Stimulated activated CD4-positive, alpha-beta T cell treated with anti-CD3 and anti-CD28 coated beads, Interleukin-12 subunit alpha, Interleukin-12 subunit beta, amount 100 ng/mL, for 48 hours (primary cell): ENCODE results near the gene LRRC28.

Experiments
- DNase-seq, 3 donors: peaks; one replicate each; pipeline ENCODE4 v3.0.0-alpha.2; 2020; ENCODE audit warnings: low read depth in 2 of 3, low spot score in 1 of 3

LRRC28 gene

GRCh38 chr15:99433757-99434450, 182.6 kb downstream of the LRRC28 start:
- DNase-seq, result no peak

DNA sequence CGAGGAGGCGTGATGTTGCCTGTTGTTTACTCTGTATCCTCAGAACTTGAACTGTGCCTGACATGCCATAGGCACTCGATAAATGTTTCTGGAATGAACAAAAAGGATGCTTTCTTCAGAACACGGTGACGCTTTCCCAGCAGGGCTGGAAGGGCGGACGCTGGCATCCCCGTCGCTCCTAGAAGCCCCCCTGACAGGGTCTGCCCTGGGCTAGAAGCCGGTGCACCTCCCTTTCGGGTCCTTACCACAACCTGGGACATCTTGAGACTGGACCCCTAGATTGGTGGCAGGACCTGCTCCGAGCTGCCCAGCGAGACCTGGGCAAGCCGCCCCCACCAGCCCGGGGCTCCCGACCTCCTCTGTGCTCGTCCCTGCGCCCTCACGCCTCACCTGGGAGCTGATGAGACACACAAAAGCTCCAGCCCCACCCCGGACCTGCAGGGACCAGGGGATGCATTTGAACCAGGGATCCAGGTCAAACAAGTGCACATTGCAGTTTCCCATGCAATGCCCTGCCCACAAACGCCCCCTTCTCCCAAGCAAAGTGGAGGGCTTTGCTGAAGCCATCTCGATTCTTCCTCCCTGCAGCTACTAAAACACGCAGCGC, 183.3 kb downstream of the LRRC28 start:
- no peak for DNase-seq

- no peak for DNase-seq
Observed at GRCh38 chr15:99435113-99435695, 183.9 kb downstream of the LRRC28 start.

DNA sequence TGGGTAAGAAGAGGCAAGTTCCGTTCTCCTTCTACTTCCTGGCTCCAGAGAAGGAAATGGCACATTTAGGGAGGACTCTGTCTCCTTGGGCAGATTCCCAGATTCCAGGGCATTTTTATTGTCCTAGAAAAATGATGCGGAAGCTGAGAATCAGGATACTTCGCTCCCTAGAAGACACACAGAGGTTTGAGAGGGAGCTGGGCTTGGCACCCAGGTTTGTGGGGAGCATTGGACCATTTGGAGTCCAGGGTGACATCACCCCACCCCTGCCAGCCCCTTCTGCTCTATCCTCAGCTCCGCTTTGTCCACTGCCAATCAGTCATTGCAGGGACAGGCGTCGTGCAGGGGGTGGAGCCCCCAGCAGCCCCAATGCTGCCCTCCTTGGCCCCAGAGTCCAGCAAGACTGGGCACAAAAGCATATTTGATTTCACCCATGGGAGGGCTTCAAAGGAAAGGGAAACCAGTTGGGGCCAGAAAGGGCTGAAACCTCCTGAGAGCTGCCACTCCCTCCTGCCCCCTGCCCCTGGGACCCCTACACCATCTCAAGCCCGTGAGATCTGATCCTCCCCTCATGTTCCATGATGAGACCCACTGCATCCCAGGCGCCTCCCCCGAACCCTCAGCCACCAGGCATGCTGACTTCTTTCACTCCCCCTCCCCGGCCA, 184.7 kb downstream of the LRRC28 start:
- no peak for DNase-seq

GRCh38 chr15:99436542-99437314, 185.4 kb downstream of the LRRC28 start:
- DNase-seq, result no peak

DNA sequence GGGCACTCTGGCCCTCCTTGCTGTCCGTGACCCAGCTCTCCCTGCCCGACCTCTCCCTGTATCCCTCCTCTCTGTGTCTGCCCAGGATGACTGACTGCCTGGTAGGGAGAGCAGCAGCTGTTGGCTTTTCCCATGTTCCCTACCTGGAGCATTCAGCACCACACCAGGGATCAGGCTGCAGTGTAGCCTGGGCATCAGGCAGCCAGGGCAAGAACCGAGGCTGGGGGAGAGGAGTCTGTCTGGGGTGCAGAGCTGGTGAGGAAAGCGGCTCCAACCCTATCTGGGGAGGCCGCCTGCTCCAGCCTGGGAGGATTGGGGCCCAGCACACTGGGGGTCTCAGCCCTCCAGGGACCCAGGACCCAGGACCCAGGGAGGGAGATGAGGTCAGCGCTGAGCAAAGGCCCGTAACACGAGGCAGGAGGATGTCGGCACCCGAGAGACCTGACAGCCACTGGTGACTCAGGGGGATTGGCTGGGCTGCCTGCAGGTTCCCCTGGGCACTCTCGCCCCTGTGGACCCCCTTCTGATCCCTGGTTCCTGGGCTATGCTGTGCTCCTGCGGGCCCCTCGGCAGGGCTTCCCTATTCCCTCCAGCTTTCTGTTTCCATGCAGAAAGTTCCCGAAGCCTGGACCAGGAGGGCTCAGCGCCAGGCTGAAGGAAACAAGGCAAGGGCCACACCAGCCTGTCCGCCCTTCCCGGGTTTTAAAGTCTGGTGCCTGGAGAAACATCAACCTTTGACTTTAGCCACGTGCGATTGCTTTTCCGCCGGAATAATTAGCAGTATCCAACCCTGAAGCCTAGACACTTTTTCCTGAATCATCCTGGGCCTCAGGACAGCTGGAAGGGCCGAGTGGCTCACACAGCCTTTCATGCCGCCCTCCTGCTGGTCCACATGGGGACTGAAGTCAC, 186.3 kb downstream of the LRRC28 start:
- DNase-seq, result no peak

GRCh38 chr15:99438224-99438585, 186.9 kb downstream of the LRRC28 start:
- DNase-seq, result no peak

DNA sequence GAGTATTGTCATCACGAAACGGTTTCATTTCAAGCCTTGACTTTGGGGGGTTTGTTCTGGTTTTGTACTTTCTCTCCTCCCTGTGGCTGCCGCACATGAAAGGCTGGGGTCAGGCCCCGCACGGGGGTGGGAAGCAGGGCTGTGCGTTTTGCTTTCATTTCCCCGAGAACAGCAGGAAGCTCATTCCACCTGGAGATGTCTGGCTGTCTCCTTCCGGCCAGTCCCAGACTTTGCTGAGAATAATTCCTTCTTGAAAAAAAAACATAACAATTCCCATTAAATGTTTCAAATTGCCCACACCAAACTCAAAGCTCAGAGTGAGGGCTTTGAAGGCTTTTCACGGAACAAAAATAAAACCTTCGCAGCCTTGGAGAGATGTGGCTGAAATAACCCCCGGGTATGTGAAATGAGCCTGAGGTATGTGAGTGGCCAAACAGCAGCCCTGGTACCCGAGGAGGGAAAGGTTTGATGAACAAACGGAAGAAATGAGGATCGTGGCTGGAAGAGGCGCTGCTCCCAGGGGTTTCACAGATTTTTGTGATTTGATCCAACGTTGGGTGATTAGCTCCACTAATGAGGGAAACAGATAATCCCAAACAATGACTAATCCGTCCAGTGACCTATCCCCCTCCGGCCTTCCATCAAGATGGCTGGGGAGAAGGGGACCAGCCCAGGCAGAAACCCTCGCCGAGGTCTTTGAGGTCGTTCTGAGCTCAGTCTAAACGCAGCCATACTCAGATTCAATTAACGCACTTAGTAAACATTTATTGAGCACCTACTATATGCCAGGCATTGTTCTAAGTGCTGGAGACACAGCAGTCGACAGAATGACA, 187.6 kb downstream of the LRRC28 start:
- no peak for DNase-seq

GRCh38 chr15:99439524-99439835, 188.2 kb downstream of the LRRC28 start:
- no peak for DNase-seq

DNA sequence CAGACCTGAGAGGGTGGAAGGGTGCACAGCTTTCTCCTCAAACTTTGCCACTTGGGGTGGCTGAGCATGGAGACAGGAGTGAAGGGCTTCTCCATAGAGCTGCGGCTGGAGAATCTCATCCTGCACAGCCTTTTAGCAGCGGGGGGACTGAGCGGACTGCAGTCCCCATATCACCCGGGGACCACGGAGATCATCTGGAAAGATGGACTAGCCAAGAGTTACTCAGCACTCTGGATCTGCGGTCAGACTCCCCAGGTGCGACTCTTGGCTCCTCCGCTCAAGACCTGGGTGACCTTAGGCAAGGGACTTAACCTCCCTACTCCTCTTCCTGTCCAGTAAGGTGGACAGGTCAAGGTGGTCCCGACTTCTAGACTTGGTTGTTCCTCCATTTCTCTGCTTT, 188.7 kb downstream of the LRRC28 start:
- no peak for DNase-seq
